HepG2 (cell line): ENCODE data around the gene SLC2A11. TPM values are rescaled to one million over a fixed set of nuclear protein-coding genes. Genes with fewer than 3 reads are reported as not detected.

Source experiments
- AFF4 ChIP-seq: sonication (generic); formaldehyde crosslinking; IDR thresholded peaks from 2 replicates; pipeline ENCODE4 v1.4.0; 2020; ENCODE audit warnings: missing genetic modification reagents
- DZIP1 ChIP-seq: sonication (generic); formaldehyde crosslinking; IDR thresholded peaks from 2 replicates; pipeline ENCODE4 v1.5.0; 2020; ENCODE audit warnings: mild to moderate bottlenecking, missing genetic modification reagents
- ELF4 ChIP-seq: sonication (generic); formaldehyde crosslinking; IDR thresholded peaks from 2 replicates; pipeline ENCODE4 v1.5.0; 2020; ENCODE audit warnings: missing genetic modification reagents, mild to moderate bottlenecking, moderate library complexity, borderline replicate concordance
- HIC2 ChIP-seq: sonication (generic); formaldehyde crosslinking; IDR thresholded peaks from 2 replicates; pipeline ENCODE4 v1.9.0; 2022; ENCODE audit warnings: low read depth, missing genetic modification reagents
- HNF1A ChIP-seq, 2 experiments: sonication (generic) in 1 of 2; formaldehyde crosslinking in 1 of 2; IDR thresholded peaks; 2 replicates each; pipeline versions ENCODE4 v1.4.0 to v1.6.1; 2016 to 2020; ENCODE audit warnings: borderline replicate concordance in 1 of 2, low read depth in 1 of 2, mild to moderate bottlenecking in 1 of 2, missing genetic modification reagents in 1 of 2
- IRF1 ChIP-seq: sonication (generic); formaldehyde crosslinking; IDR thresholded peaks from 2 replicates; pipeline ENCODE4 v1.4.0; 2020; ENCODE audit warnings: low read depth, mild to moderate bottlenecking, missing genetic modification reagents
- KLF11 ChIP-seq: IDR thresholded peaks from 2 replicates; pipeline ENCODE4 v1.6.1; 2016; ENCODE audit warnings: missing compliant biosample characterization
- MTF1 ChIP-seq: sonication (generic); formaldehyde crosslinking; IDR thresholded peaks from 2 replicates; pipeline ENCODE4 v1.5.0; 2020; ENCODE audit warnings: missing genetic modification reagents
- NR2C2 ChIP-seq: sonication (generic); formaldehyde crosslinking; IDR thresholded peaks from 2 replicates; pipeline ENCODE4 v1.4.0; 2020; ENCODE audit warnings: missing genetic modification reagents, mild to moderate bottlenecking, moderate library complexity, borderline replicate concordance
- ZBTB7B ChIP-seq: sonication (generic); formaldehyde crosslinking; IDR thresholded peaks from 2 replicates; pipeline ENCODE4 v1.4.0; 2020; ENCODE audit warnings: missing genetic modification reagents
- ZNF12 ChIP-seq: sonication (generic); formaldehyde crosslinking; IDR thresholded peaks from 2 replicates; pipeline ENCODE4 v1.5.0; 2020; ENCODE audit warnings: missing genetic modification reagents
- ZNF569 ChIP-seq: sonication (generic); formaldehyde crosslinking; IDR thresholded peaks from 2 replicates; pipeline ENCODE4 v1.5.0; 2020; ENCODE audit warnings: mild to moderate bottlenecking, missing genetic modification reagents, moderate library complexity, borderline replicate concordance
- ZNF772 ChIP-seq: sonication (generic); formaldehyde crosslinking; IDR thresholded peaks from 2 replicates; pipeline ENCODE4 v1.5.0; 2020; ENCODE audit warnings: mild to moderate bottlenecking, missing genetic modification reagents
- polyA plus RNA-seq, 8 experiments: library from polyadenylated mRNA; depleted of rRNA in 3 of 8; stranded (reverse) in 7 of 8; unstranded in 1 of 8; fragments of >200 nt; fragmentation: Illumina TruSeq in 4 of 8; extraction: Trizol in 4 of 8; gene quantifications; 2 replicates each; pipeline versions ENCODE4 v1.2.1 to v1.2.3, GENCODE V29; 2011 to 2016; ENCODE audit warnings: low read depth in 4 of 8, missing spikeins in 1 of 8, mixed read lengths in 1 of 8; ENCODE audit not compliant: insufficient read depth in 1 of 8
- total RNA-seq, 5 experiments: library from RNA; depleted of rRNA; stranded (reverse); fragments of >200 nt; fragmentation: Illumina TruSeq; extraction: Trizol; gene quantifications; 2 replicates each; pipeline ENCODE4 v1.2.3, GENCODE V29; 2016; ENCODE audit warnings: low read depth in 1 of 5

The SLC2A11 gene
- total and polyA plus RNA-seq, 2 of the 13 experiments (the other 11 are each of a cell fraction or from before 2014, with no cell fraction given) = 15.2 to 15.4 TPM

GRCh38 chr22:23894710-23895598, 37.3 kb downstream of the SLC2A11 start (continued):
- TF ChIP-seq HIC2 (CRISPR knock-in tag) (peak; percentile 54; the same call in 1 of the 2 replicates), MTF1 (no peak), HNF1A (IDR thresholded peaks at IDR 0.05; ENCODE audit: low read depth) (no peak), HNF1A (CRISPR knock-in tag; IDR thresholded peaks at IDR 0.05; ENCODE audit: borderline replicate concordance) (0 out of 2 replicates have a peak, but pooled peaks have one; percentile 30), DZIP1 (CRISPR knock-in tag) (peak; percentile 32; the same call in 1 of the 2 replicates), AFF4 (peak; percentile 31; the same call in 1 of the 2 replicates), ZNF569 (CRISPR knock-in tag) (no peak), ZBTB7B (CRISPR knock-in tag) (no peak; the same call in 1 of the 2 replicates), ELF4 (CRISPR knock-in tag) (no peak), ZNF772 (CRISPR knock-in tag) (peak; percentile 44), ZNF12 (CRISPR knock-in tag) (peak; percentile 40; the same call in 1 of the 2 replicates), IRF1 (CRISPR knock-in tag) (0 out of 2 replicates have a peak, but pooled peaks have one; percentile 63), KLF11 (0 out of 2 replicates have a peak, but pooled peaks have one; percentile 9), NR2C2 (no peak)
